HepG2 (cell line): ENCODE measurements around the gene RASGRP1. TPM values are rescaled to one million over a fixed set of nuclear protein-coding genes. Genes with fewer than 3 reads are reported as not detected.

ENCODE experiments used
- ATAC-seq: fragments of 200-7000 bp; cut with Tn5 transposase; 3 replicates; pipeline ENCODE4 v1.9.1; 2020; ENCODE audit warnings: mild to moderate bottlenecking, moderate library complexity
- BruUV-seq: library from RNA; stranded (reverse); fragments of 400-500 nt; replicated peaks from 2 replicates; lab custom pipeline; 2021; lab: Mats Ljungman, UMichigan
- CTCF ChIA-PET: fragments of 300-600 bp; formaldehyde crosslinking; extraction: SDS; loops from one replicate; lab custom pipeline; 2021; ENCODE audit warnings: low total read pairs, inconsistent platforms, low intra/inter-chr PET ratio; lab: Yijun Ruan, JAX
- POLR2A ChIA-PET: fragments of 350-600 bp; sonication (Branson Sonifier 250); formaldehyde crosslinking; loops from one replicate; lab custom pipeline; 2020; ENCODE audit warnings: antibody characterized with exemption, inconsistent platforms; lab: Yijun Ruan, JAX
- DNase-seq: peaks from one replicate; pipeline ENCODE4 v3.0.0-alpha.2; 2015; ENCODE audit warnings: low spot score
- FAIRE-seq: peaks from 3 replicates; lab custom pipeline; 2011; peaks lifted over from hg19 to GRCh38; lab: Jason Lieb, UNC
- H2AFZ ChIP-seq: one replicate; pipeline ENCODE4 v1.6.1; 2011; ENCODE audit warnings: low read length, inconsistent platforms
- H3K27ac ChIP-seq: fragments of 300-600 bp; 3 replicates; pipeline ENCODE4 v1.8.0; 2011; ENCODE audit warnings: mixed run types, mild to moderate bottlenecking, mixed read lengths, low read length, inconsistent platforms; ENCODE audit not compliant: insufficient read depth; ENCODE audit errors: extremely low read length
- H3K27me3 ChIP-seq, 2 experiments: fragments of 200-600 bp in 1 of 2; 2 replicates in 1 of 2; 3 replicates in 1 of 2; pipeline versions ENCODE4 v1.6.0 to v1.8.0; 2011; ENCODE audit warnings: low read length in 2 of 2, mild to moderate bottlenecking in 2 of 2, moderate library complexity in 2 of 2, inconsistent platforms in 1 of 2; ENCODE audit not compliant: insufficient read depth in 2 of 2, control insufficient read depth in 1 of 2
- H3K36me3 ChIP-seq, 2 experiments: fragments of 200-600 bp in 1 of 2; replicated peaks in 1 of 2; 2 replicates in 1 of 2; 3 replicates in 1 of 2; pipeline versions ENCODE4 v1.5.1 to v1.8.0; 2011; ENCODE audit warnings: low read length in 2 of 2, inconsistent platforms in 1 of 2; ENCODE audit not compliant: insufficient read depth in 2 of 2, control insufficient read depth in 1 of 2
- H3K4me1 ChIP-seq: 2 replicates; pipeline ENCODE4 v1.5.1; 2012; ENCODE audit warnings: low read length, inconsistent platforms; ENCODE audit not compliant: insufficient read depth
- H3K4me2 ChIP-seq: 2 replicates; pipeline ENCODE4 v1.6.0; 2011; ENCODE audit warnings: low read depth, low read length, inconsistent platforms
- H3K4me3 ChIP-seq, 3 experiments: fragments of 200-600 bp in 1 of 3; sonication (generic), shearing (Covaris generic) in 1 of 3; replicated peaks in 1 of 3; 2 replicates each; pipeline ENCODE4 v1.5.1; 2011 to 2016; ENCODE audit warnings: low read length in 3 of 3, inconsistent platforms in 2 of 3, low read depth in 2 of 3, mild to moderate bottlenecking in 2 of 3, control low read depth in 1 of 3, mixed read lengths in 1 of 3; ENCODE audit not compliant: insufficient read depth in 1 of 3
- H3K79me2 ChIP-seq: one replicate; pipeline ENCODE4 v1.6.1; 2011; ENCODE audit warnings: low read length, inconsistent platforms; ENCODE audit not compliant: insufficient read depth
- H3K9ac ChIP-seq: 2 replicates; pipeline ENCODE4 v1.6.0; 2011; ENCODE audit warnings: mild to moderate bottlenecking, low read depth, low read length, inconsistent platforms; ENCODE audit not compliant: insufficient read depth
- H3K9me3 ChIP-seq: 2 replicates; pipeline ENCODE4 v1.5.1; 2012; ENCODE audit warnings: mild to moderate bottlenecking, low read length
- H4K20me1 ChIP-seq: 2 replicates; pipeline ENCODE4 v1.6.0; 2011; ENCODE audit warnings: inconsistent platforms, mild to moderate bottlenecking, low read length, moderate library complexity; ENCODE audit not compliant: insufficient read depth
- ASH2L ChIP-seq: fragments of 300-600, 200-600 bp; sonication (generic); IDR thresholded peaks from 2 replicates; pipeline ENCODE4 v1.7.0; 2017; ENCODE audit warnings: low read depth, mild to moderate bottlenecking, moderate library complexity, mixed read lengths, low read length; ENCODE audit not compliant: insufficient read length
- ATF7-NPFF ChIP-seq: sonication (generic); formaldehyde crosslinking; IDR thresholded peaks from 2 replicates; pipeline ENCODE4 v1.8.1; 2023; ENCODE audit warnings: mild to moderate bottlenecking, low read depth, missing genetic modification reagents, moderate library complexity
- CREB3 ChIP-seq: sonication (generic); formaldehyde crosslinking; IDR thresholded peaks from 2 replicates; pipeline ENCODE4 v1.5.0; 2020; ENCODE audit warnings: missing genetic modification reagents
- GATA4 ChIP-seq: sonication (generic); IDR thresholded peaks from 2 replicates; pipeline ENCODE4 v1.6.1; 2016; ENCODE audit warnings: antibody characterized with exemption, low read depth, borderline replicate concordance
- HOXD1 ChIP-seq: sonication (generic); formaldehyde crosslinking; IDR thresholded peaks from 2 replicates; pipeline ENCODE4 v1.5.0; 2020; ENCODE audit warnings: missing genetic modification reagents
- MAX ChIP-seq: IDR thresholded peaks from 2 replicates; pipeline ENCODE4 v1.6.1; 2012; ENCODE audit warnings: inconsistent platforms
- REPIN1 ChIP-seq: sonication (generic); formaldehyde crosslinking; IDR thresholded peaks from 2 replicates; pipeline ENCODE4 v1.8.0; 2022; ENCODE audit warnings: missing genetic modification reagents, low read depth, mild to moderate bottlenecking, borderline replicate concordance
- SIX1 ChIP-seq: sonication (generic); formaldehyde crosslinking; IDR thresholded peaks from 2 replicates; pipeline ENCODE4 v1.4.0; 2020; ENCODE audit warnings: missing genetic modification reagents, borderline replicate concordance
- SMYD3 ChIP-seq: sonication (generic); formaldehyde crosslinking; IDR thresholded peaks from 2 replicates; pipeline ENCODE4 v1.8.1; 2023; ENCODE audit warnings: mild to moderate bottlenecking, missing genetic modification reagents
- TP53 ChIP-seq: sonication (generic); formaldehyde crosslinking; conservative IDR thresholded peaks from 2 replicates; pipeline ENCODE4 v1.4.0; 2020; ENCODE audit warnings: missing genetic modification reagents
- ZNF773 ChIP-seq: sonication (generic); formaldehyde crosslinking; IDR thresholded peaks from 2 replicates; pipeline ENCODE4 v1.4.0; 2020; ENCODE audit warnings: missing genetic modification reagents, borderline replicate concordance
- WGBS: methylation state at CpG from one replicate; pipeline ENCODE4 v1.1.6; 2017; ENCODE audit warnings: low lambda C conversion rate; 5-methylcytosine and 5-hydroxymethylcytosine counted together
- in situ Hi-C: cut with HindIII; loops from 2 replicates; pipeline ENCODE4 v1.10.0; 2017; ENCODE audit warnings: low pct_unique_long_range_greater_than_20kb; ENCODE audit not compliant: extremely low pct_ligation_motif_present
- intact Hi-C: fragments of 100-400 bp; cut with micrococcal nuclease; formaldehyde crosslinking; loops from one replicate; pipeline ENCODE4 v1.10.0; 2022; ENCODE audit not compliant: unreplicated experiment
- polyA plus RNA-seq, 8 experiments: library from polyadenylated mRNA; depleted of rRNA in 3 of 8; stranded (reverse) in 7 of 8; unstranded in 1 of 8; fragments of >200 nt; fragmentation: Illumina TruSeq in 4 of 8; extraction: Trizol in 4 of 8; gene quantifications; 2 replicates each; pipeline versions ENCODE4 v1.2.1 to v1.2.3, GENCODE V29; 2011 to 2016; ENCODE audit warnings: low read depth in 4 of 8, missing spikeins in 1 of 8, mixed read lengths in 1 of 8; ENCODE audit not compliant: insufficient read depth in 1 of 8
- total RNA-seq, 5 experiments: library from RNA; depleted of rRNA; stranded (reverse); fragments of >200 nt; fragmentation: Illumina TruSeq; extraction: Trizol; gene quantifications; 2 replicates each; pipeline ENCODE4 v1.2.3, GENCODE V29; 2016; ENCODE audit warnings: low read depth in 1 of 5

The RASGRP1 gene
- total and polyA plus RNA-seq, 2 of the 13 experiments (the other 11 are each of a cell fraction or from before 2014, with no cell fraction given), result 0.07 TPM; not detected in 1

GRCh38 chr15:38525489-38525888, 39.1 kb downstream of the RASGRP1 start:
- no peak overlapping the region for H2AFZ ChIP-seq
- in situ Hi-C loops, result no loop called here
- no peak for FAIRE-seq

GRCh38 chr15:38524156-38524555, 40.5 kb downstream of the RASGRP1 start:
- in situ Hi-C loops, result no loop called here
- FAIRE-seq, result no peak
- no peak overlapping the region for H3K4me3 ChIP-seq
- no peaks in the 10 kb centered on the region for H3K9me3 ChIP-seq
- POLR2A ChIA-PET, result no interaction called here
- H3K79me2 ChIP-seq, result no peaks in the 10 kb centered on the region
- no peak for TF ChIP-seq CREB3 (CRISPR knock-in tag)
- no peak for TF ChIP-seq TP53 (CRISPR knock-in tag)
- TF ChIP-seq, all 625 proteins: peak for 0
- Histone ChIP-seq H3K27ac (no peak overlapping the region), H3K36me3 (no peaks in the 10 kb centered on the region), H3K4me1 (no peaks in the 10 kb centered on the region), H3K9ac (no peak overlapping the region), H3K27me3 (peaks cover 2 to 7% of the 10 kb centered on the region in 2 experiments; a peak in 2 of 5 replicates), H3K4me2 (no peak overlapping the region), H2AFZ (no peak overlapping the region), H4K20me1 (no peaks in the 10 kb centered on the region)
- BruUV-seq, result no TSS peak
- 2% methylated on average over 5 of the region's 5 CpGs for whole genome bisulfite sequencing
- ATAC-seq, result no peak
- CTCF ChIA-PET, result no interaction called here
- intact Hi-C loops, result no loop called here
- DNase-seq, result no peak

More at GRCh38 chr15:38525489-38525888, 39.1 kb downstream of the RASGRP1 start:
- peaks cover 2 to 7% of the 10 kb centered on the region in 2 experiments; a peak in 2 of 5 replicates for H3K27me3 ChIP-seq
- no peak overlapping the region for H3K4me2 ChIP-seq
- H3K9me3 ChIP-seq, result no peaks in the 10 kb centered on the region
- TF ChIP-seq MAX (no peak), HOXD1 (CRISPR knock-in tag) (no peak), ATF7-NPFF (CRISPR knock-in tag) (no peak), ZNF773 (CRISPR knock-in tag) (no peak), REPIN1 (no peak), SMYD3 (CRISPR knock-in tag) (no peak), ASH2L (no peak), GATA4 (no peak), SIX1 (no peak)
- TF ChIP-seq, all 625 proteins: peak for 0
- Histone ChIP-seq H4K20me1 (no peaks in the 10 kb centered on the region), H3K4me1 (no peaks in the 10 kb centered on the region), H3K79me2 (no peaks in the 10 kb centered on the region), H3K4me3 (no peak overlapping the region), H3K9ac (no peak overlapping the region), H3K36me3 (no peaks in the 10 kb centered on the region), H3K27ac (no peak overlapping the region)
- ATAC-seq, result no peak
- no TSS peak for BruUV-seq
- WGBS, result 6% methylated on average over 6 of the region's 6 CpGs
- intact Hi-C loops, result no loop called here
- DNase-seq, result no peak
- CTCF ChIA-PET, result no interaction called here
- POLR2A ChIA-PET, result no interaction called here
